HL-60 (cell line): ENCODE results near the gene MARCHF3.
"Not testable (repeated sequence)": the region's sequence is repeated elsewhere in the genome, so short reads cannot be mapped to it uniquely, and the experiment has no call there.

ENCODE experiments used
- CTCF ChIP-seq: IDR thresholded peaks from one replicate; pipeline ENCODE4 v1.5.1; 2011; ENCODE audit warnings: low read length, control low read depth, inconsistent platforms; ENCODE audit not compliant: insufficient read depth
- REST ChIP-seq: IDR thresholded peaks from 2 replicates; pipeline ENCODE4 v1.6.1; 2012; ENCODE audit warnings: low read depth; ENCODE audit not compliant: insufficient replicate concordance

GRCh38 chr5:126843375-126843774, 187.0 kb downstream of the MARCHF3 start:
- TF ChIP-seq CTCF, REST: not testable (repeated sequence)
